CD4-positive, alpha-beta T cell (primary cell): ENCODE results near the gene TLCD3B. TPM values are rescaled to one million over a fixed set of nuclear protein-coding genes. Genes with fewer than 3 reads are reported as not detected.

Experiments
- ATAC-seq: fragments of 200-7000 bp; cut with Tn5 transposase; one replicate; pipeline ENCODE4 v1.10.0; 2022; ENCODE audit warnings: mild to moderate bottlenecking; ENCODE audit not compliant: poor library complexity
- CTCF ChIA-PET: fragments of 350-600 bp; sonication (Branson Sonifier 250); formaldehyde crosslinking; loops from one replicate; lab custom pipeline; 2021; ENCODE audit warnings: antibody characterized with exemption, inconsistent platforms; lab: Charles Lee
- POLR2A ChIA-PET: fragments of 350-600 bp; sonication (Branson Sonifier 250); formaldehyde crosslinking; loops from one replicate; lab custom pipeline; 2021; ENCODE audit warnings: antibody characterized with exemption, inconsistent platforms; lab: Charles Lee
- DNase-seq, 14 experiments: peaks; one replicate each; pipeline ENCODE4 v3.0.0-alpha.2; 2013 to 2020; ENCODE audit warnings: mixed read lengths in 2 of 14
- H3K27ac ChIP-seq, 2 donors: one replicate each; pipeline versions ENCODE4 v1.5.1 to v1.7.0; 2013; ENCODE audit warnings: low read length in 2 of 2, low read depth in 1 of 2, mild to moderate bottlenecking in 1 of 2
- H3K27me3 ChIP-seq, 2 experiments: 1 replicate in 1 of 2; 2 replicates in 1 of 2; pipeline versions ENCODE4 v1.6.1 to v1.7.0; 2013; ENCODE audit warnings: low read length in 2 of 2, control low read depth in 1 of 2, mild to moderate bottlenecking in 1 of 2, moderate library complexity in 1 of 2; ENCODE audit not compliant: insufficient read depth in 2 of 2, control insufficient read depth in 1 of 2
- H3K36me3 ChIP-seq: one replicate; pipeline ENCODE4 v1.6.1; 2013; ENCODE audit warnings: low read length, control low read depth; ENCODE audit not compliant: insufficient read depth
- H3K4me1 ChIP-seq: one replicate; pipeline ENCODE4 v1.6.1; 2013; ENCODE audit warnings: low read length, control low read depth; ENCODE audit not compliant: insufficient read depth
- H3K4me3 ChIP-seq: one replicate; pipeline ENCODE4 v1.5.1; 2013; ENCODE audit warnings: mild to moderate bottlenecking, low read length, moderate library complexity
- H3K9me3 ChIP-seq, 2 experiments: 1 replicate in 1 of 2; 2 replicates in 1 of 2; pipeline versions ENCODE4 v1.6.1 to v1.7.0; 2013; ENCODE audit warnings: low read length in 2 of 2, mild to moderate bottlenecking in 2 of 2, control low read depth in 1 of 2, moderate library complexity in 1 of 2; ENCODE audit not compliant: control insufficient read depth in 1 of 2, insufficient read depth in 1 of 2
- H3K27ac Mint-ChIP-seq: one replicate; pipeline ENCODE4 v1.8.0; 2020; ENCODE audit warnings: mixed read lengths
- H3K27me3 Mint-ChIP-seq: one replicate; pipeline ENCODE4 v1.8.0; 2021; ENCODE audit warnings: mixed read lengths
- H3K36me3 Mint-ChIP-seq: one replicate; pipeline ENCODE4 v1.8.0; 2021; ENCODE audit warnings: low read depth, mixed read lengths
- H3K4me1 Mint-ChIP-seq: one replicate; pipeline ENCODE4 v1.8.0; 2021; ENCODE audit warnings: low read depth, mixed read lengths
- H3K4me3 Mint-ChIP-seq: one replicate; pipeline ENCODE4 v1.8.0; 2020; ENCODE audit warnings: mild to moderate bottlenecking, mixed read lengths
- H3K9me3 Mint-ChIP-seq: one replicate; pipeline ENCODE4 v1.8.0; 2020; ENCODE audit warnings: mixed read lengths
- intact Hi-C, 2 experiments: fragments of 100-400 bp; cut with DNase I in 1 of 2; cut with micrococcal nuclease in 1 of 2; formaldehyde crosslinking; loops; one replicate each; pipeline versions ENCODE4 v1.15.1 to v1.9.0; 2023 to 2025; cut with DNase I, micrococcal nuclease
- total RNA-seq, 174 experiments: library from RNA in 2 of 174; stranded (reverse) in 2 of 174; gene quantifications; one replicate each; pipeline ENCODE4 v1.2.3 and lab custom pipeline; 2021 to 2026
- TF ChIP-seq, protein P1 (sequence below): fragments of 200-600 bp; IDR thresholded peaks from one replicate; pipeline ENCODE4 v1.8.0; 2022; ENCODE audit warnings: antibody characterized with exemption, mild to moderate bottlenecking

The TLCD3B gene
- total RNA-seq, 2 experiments from 2014 or later: not detected

DNA sequence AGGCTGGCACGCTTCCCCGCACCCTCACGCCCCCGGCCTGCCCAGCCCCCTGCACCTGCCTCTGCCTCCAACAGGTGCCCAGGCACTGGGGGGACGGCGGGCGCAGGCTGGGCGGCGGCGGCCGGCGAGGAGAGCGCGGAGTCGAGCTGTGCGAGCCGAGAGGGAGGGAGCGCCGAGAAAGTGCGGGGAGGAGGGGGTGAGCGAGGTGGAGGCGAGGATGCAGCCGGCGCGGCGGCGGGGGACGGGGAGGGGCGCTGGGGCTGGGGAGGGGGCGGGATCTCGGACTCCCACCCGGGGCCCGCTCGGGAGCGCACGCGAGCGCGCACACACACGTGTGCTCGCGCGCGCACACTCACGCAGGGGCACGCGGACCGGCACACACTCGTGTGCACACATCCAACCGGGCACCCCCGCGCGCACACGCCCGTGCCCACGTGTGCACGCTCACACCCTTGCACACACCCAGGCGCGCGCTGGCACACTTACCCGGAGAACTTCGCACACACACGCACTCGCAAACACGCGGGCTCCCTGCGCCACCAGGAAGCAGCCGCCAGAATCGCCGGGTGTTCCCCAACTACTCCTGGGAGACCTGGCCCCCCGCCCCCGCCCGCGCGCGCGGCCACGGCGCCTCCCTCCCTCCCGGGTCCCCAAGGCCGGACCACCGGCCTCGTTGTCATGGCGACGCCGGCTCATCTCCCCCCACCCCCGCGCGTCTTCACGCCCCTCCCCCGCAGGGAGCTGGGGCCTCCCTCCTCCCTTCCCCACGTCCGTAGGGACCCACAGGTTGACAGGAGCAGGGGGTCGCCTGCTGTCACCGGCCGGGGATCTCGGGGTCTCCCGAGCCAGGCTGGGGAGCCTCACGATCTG lies 20.0 kb downstream of the TLCD3B start, which contains the start of gene DOC2A:
TSS of gene DOC2A (minus strand) at position 184 of the 870 bp plus-strand sequence. CDS start 805 bp downstream, outside the sequence.
- Histone ChIP-seq H3K27ac (no peak within 1 kb of the TSS), H3K9me3 (peaks cover 0 to 17% of the 10 kb centered on the region in 2 experiments), H3K27me3 (peaks cover 19 to 20% of the 10 kb centered on the region in 2 experiments), H3K4me3 (peak within 1 kb of the TSS; percentile 47), H3K36me3 (no peaks in the 10 kb centered on the region), H3K4me1 (peaks cover 19% of the 10 kb centered on the region)
- Mint-ChIP-seq H3K9me3 (no peaks in the 10 kb centered on the region), H3K4me1 (peaks cover 11% of the 10 kb centered on the region), H3K36me3 (no peaks in the 10 kb centered on the region), H3K27ac (no peak within 1 kb of the TSS), H3K4me3 (peak within 1 kb of the TSS; percentile 89), H3K27me3 (peaks cover 22% of the 10 kb centered on the region)
- intact Hi-C loops: no loop called here
- TF ChIP-seq, protein P1, sequence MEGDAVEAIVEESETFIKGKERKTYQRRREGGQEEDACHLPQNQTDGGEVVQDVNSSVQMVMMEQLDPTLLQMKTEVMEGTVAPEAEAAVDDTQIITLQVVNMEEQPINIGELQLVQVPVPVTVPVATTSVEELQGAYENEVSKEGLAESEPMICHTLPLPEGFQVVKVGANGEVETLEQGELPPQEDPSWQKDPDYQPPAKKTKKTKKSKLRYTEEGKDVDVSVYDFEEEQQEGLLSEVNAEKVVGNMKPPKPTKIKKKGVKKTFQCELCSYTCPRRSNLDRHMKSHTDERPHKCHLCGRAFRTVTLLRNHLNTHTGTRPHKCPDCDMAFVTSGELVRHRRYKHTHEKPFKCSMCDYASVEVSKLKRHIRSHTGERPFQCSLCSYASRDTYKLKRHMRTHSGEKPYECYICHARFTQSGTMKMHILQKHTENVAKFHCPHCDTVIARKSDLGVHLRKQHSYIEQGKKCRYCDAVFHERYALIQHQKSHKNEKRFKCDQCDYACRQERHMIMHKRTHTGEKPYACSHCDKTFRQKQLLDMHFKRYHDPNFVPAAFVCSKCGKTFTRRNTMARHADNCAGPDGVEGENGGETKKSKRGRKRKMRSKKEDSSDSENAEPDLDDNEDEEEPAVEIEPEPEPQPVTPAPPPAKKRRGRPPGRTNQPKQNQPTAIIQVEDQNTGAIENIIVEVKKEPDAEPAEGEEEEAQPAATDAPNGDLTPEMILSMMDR: no peak
- CTCF ChIA-PET: no interaction called here
- ATAC-seq: peak; percentile 85
- peak in 9 of 14 experiments; percentile 20 to 59 (median 34) for DNase-seq
- POLR2A ChIA-PET: interaction anchor here (0.7 kb wide), 1 partner anchor 14 kb away, joined by 3 read pairs; no protein-coding TSS in a partner anchor

DNA sequence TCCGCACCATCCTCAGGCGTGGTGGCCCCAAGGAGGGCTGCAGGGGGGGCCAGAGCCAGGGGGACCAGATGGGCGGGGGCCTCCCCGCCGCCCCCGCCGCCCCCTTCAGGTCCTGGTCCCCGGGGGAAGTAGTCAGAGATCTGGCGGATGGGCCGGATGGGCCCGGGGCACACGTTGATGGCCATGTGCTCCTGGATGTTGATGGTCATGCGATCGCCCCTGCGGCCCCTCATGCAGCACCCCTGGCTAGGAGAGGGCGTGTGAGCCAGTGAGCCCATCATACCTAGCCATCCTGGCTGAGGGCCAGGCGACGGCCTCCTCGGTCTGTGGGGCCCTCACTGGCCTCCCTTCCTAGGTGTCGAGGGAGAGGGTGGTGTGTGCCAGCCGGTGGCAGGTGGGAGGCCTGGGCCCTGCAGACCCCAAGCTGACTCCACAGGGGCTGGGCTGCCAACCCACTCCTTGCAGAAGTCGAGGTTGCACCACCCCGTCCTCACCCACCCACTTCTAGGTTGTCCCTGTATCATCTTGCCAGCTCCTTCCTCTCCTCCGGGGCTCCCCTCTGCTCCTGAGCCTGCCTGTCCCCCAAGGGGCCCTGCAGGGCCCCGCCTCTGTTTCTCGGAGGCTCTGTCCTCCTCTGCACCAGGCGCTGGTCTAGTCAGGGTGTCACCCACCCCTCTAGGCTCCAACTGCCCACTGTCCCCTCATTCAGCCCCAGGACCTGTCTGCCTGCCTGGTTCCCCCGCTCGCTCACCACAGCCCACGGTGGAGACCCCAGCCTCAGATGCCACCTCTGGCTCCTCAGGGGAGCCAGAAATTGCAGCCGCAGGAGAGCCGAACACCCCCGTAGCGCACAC lies 20.9 kb downstream of the TLCD3B start:
- no peak for DNase-seq
- no peak overlapping the region for H3K27ac ChIP-seq
- peaks cover 21% of the 10 kb centered on the region for H3K4me1 ChIP-seq
- Mint-ChIP-seq H3K27me3 (peaks cover 22% of the 10 kb centered on the region), H3K27ac (no peak overlapping the region), H3K4me1 (peaks cover 16% of the 10 kb centered on the region), H3K9me3 (no peaks in the 10 kb centered on the region), H3K4me3 (peak overlapping the region; percentile 76), H3K36me3 (no peaks in the 10 kb centered on the region)
- TF ChIP-seq, protein P1: no peak
- ChIA-PET CTCF (no interaction called here), POLR2A (interaction anchor here (0.7 kb wide), 1 partner anchor 344 kb away, joined by 4 read pairs; no protein-coding TSS in a partner anchor)
- H3K4me3 ChIP-seq: peak overlapping the region; percentile 34
- intact Hi-C loops: loop anchor here in 1 of 2 experiments (5.0 kb wide), 1 partner anchor 308 kb away; no protein-coding TSS in a partner anchor
- peaks cover 0 to 17% of the 10 kb centered on the region in 2 experiments for H3K9me3 ChIP-seq
- ATAC-seq: no peak
- no peaks in the 10 kb centered on the region for H3K36me3 ChIP-seq
- peaks cover 19 to 20% of the 10 kb centered on the region in 2 experiments for H3K27me3 ChIP-seq
